Suprapubic skin (tissue), 4 donors: ENCODE measurements around the gene RDH14.

Experiments
- POLR2A ChIP-seq, 2 donors: fragments of 450-650 bp; IDR thresholded peaks; one replicate each; pipeline ENCODE4 v1.6.1; 2017; ENCODE audit warnings: antibody characterized with exemption in 2 of 2, mild to moderate bottlenecking in 2 of 2, moderate library complexity in 2 of 2
- POLR2AphosphoS5 ChIP-seq, 3 donors: sonication (generic); formaldehyde crosslinking; IDR thresholded peaks; one replicate each; pipeline ENCODE4 v1.6.1; 2017; ENCODE audit warnings: antibody characterized with exemption in 3 of 3
- TF ChIP-seq, protein P1 (sequence below), 2 donors: fragments of 200-600 bp in 1 of 2; fragments of 450-650 bp in 1 of 2; sonication (generic) in 1 of 2; IDR thresholded peaks; one replicate each; pipeline ENCODE4 v1.5.1; 2016 to 2019; ENCODE audit warnings: antibody characterized with exemption in 2 of 2, mild to moderate bottlenecking in 1 of 2, moderate library complexity in 1 of 2

DNA sequence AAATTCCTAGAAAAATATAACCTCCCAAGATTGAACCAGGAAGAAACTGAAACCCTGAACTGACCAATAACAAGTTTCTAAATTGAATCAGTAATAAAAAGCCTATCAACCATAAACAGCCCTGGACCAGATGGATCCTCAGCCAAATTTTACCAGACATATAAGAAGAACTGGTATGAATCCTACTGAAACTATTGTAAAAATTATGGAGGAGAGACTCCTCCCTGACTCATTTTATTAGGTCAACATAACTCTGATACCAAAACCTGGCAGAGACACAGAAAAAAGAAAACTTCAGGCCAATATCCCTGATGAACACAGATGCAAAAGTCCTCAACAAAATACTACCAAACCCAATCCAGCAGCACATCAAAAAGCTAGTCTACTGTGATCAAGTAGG, 17.6 kb upstream of the RDH14 start:
- TF ChIP-seq, protein P1, sequence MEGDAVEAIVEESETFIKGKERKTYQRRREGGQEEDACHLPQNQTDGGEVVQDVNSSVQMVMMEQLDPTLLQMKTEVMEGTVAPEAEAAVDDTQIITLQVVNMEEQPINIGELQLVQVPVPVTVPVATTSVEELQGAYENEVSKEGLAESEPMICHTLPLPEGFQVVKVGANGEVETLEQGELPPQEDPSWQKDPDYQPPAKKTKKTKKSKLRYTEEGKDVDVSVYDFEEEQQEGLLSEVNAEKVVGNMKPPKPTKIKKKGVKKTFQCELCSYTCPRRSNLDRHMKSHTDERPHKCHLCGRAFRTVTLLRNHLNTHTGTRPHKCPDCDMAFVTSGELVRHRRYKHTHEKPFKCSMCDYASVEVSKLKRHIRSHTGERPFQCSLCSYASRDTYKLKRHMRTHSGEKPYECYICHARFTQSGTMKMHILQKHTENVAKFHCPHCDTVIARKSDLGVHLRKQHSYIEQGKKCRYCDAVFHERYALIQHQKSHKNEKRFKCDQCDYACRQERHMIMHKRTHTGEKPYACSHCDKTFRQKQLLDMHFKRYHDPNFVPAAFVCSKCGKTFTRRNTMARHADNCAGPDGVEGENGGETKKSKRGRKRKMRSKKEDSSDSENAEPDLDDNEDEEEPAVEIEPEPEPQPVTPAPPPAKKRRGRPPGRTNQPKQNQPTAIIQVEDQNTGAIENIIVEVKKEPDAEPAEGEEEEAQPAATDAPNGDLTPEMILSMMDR (IDR thresholded peaks at IDR 0.05) = no peak
- TF ChIP-seq POLR2A (IDR thresholded peaks at IDR 0.05) = no peak
- TF ChIP-seq POLR2AphosphoS5 (IDR thresholded peaks at IDR 0.05) = no peak
